SU-DHL-6 (cell line): Measurements from ENCODE around the gene RIN3.

Experiments used
- H2AFZ ChIP-seq: fragments of 200-600 bp; sonication (generic); 2 replicates; pipeline ENCODE4 v1.6.1; 2014; ENCODE audit warnings: low read depth, mild to moderate bottlenecking, moderate library complexity, mixed read lengths, antibody characterized with exemption, low read length; ENCODE audit not compliant: severe bottlenecking
- H3F3A ChIP-seq: fragments of 200-600 bp; shearing (Covaris generic); 2 replicates; pipeline ENCODE4 v1.6.0; 2016; ENCODE audit warnings: antibody characterized with exemption, mild to moderate bottlenecking; ENCODE audit not compliant: insufficient read depth
- H3K27ac ChIP-seq: fragments of 200-600 bp; sonication (generic); 2 replicates; pipeline ENCODE4 v1.5.1; 2016; ENCODE audit warnings: low read depth, mild to moderate bottlenecking, low read length, moderate library complexity, mixed read lengths
- H3K27me3 ChIP-seq: fragments of 200-600 bp; sonication (generic), shearing (Covaris generic); 2 replicates; pipeline ENCODE4 v1.6.0; 2014; ENCODE audit warnings: mild to moderate bottlenecking, low read length
- H3K36me3 ChIP-seq: fragments of 200-600 bp; sonication (generic); 2 replicates; pipeline ENCODE4 v1.6.1; 2014; ENCODE audit warnings: mild to moderate bottlenecking, low read length, mixed read lengths
- H3K4me2 ChIP-seq: fragments of 300-600, 200-600 bp; shearing (Covaris generic), sonication (generic); 2 replicates; pipeline ENCODE4 v1.6.0; 2014; ENCODE audit warnings: low read length, low read depth, mild to moderate bottlenecking; ENCODE audit not compliant: poor library complexity, severe bottlenecking
- H3K4me3 ChIP-seq: fragments of 200-600 bp; sonication (generic); 2 replicates; pipeline ENCODE4 v1.5.1; 2014; ENCODE audit warnings: antibody characterized with exemption, low read length, mild to moderate bottlenecking, mixed read lengths; ENCODE audit not compliant: insufficient read depth, poor library complexity, severe bottlenecking
- H3K79me2 ChIP-seq: fragments of 200-600 bp; sonication (generic); 2 replicates; pipeline ENCODE4 v1.6.1; 2014; ENCODE audit warnings: mild to moderate bottlenecking, low read length, moderate library complexity; ENCODE audit not compliant: insufficient read depth
- H3K9ac ChIP-seq: fragments of 200-600 bp; sonication (generic); 2 replicates; pipeline ENCODE4 v1.7.0; 2014; ENCODE audit warnings: mild to moderate bottlenecking, low read length
- H3K9me2 ChIP-seq: fragments of 200-600 bp; sonication (generic); replicated peaks from 2 replicates; pipeline ENCODE4 v1.6.1; 2014; ENCODE audit warnings: low read length; ENCODE audit not compliant: insufficient read depth
- H3K9me3 ChIP-seq: fragments of 200-600 bp; sonication (generic); 2 replicates; pipeline ENCODE4 v1.6.1; 2014; ENCODE audit warnings: low read length, mixed read lengths; ENCODE audit not compliant: insufficient read depth
- H4K20me1 ChIP-seq: fragments of 200-600 bp; sonication (generic); 2 replicates; pipeline ENCODE4 v1.6.1; 2014; ENCODE audit warnings: low read depth, mild to moderate bottlenecking, antibody characterized with exemption, low read length, moderate library complexity, mixed read lengths
- CTCF ChIP-seq: fragments of 200-600 bp; sonication (generic); IDR thresholded peaks from one replicate; pipeline ENCODE4 v1.5.1; 2017; ENCODE audit warnings: antibody characterized with exemption, mild to moderate bottlenecking, low read length, moderate library complexity; ENCODE audit not compliant: insufficient read depth, poor library complexity, severe bottlenecking
- EZH2phosphoT487 ChIP-seq: fragments of 200-600 bp; sonication (generic), shearing (Covaris generic); conservative IDR thresholded peaks from 2 replicates; pipeline ENCODE4 v1.6.1; 2018; ENCODE audit warnings: mild to moderate bottlenecking, antibody characterized with exemption, low read length, moderate library complexity, mixed read lengths

RIN3 gene

GRCh38 chr14:92641306-92641705, 127.7 kb downstream of the RIN3 start:
- Histone ChIP-seq H3K27ac (no peak overlapping the region), H3K36me3 (no peaks in the 10 kb centered on the region), H2AFZ (no peak overlapping the region), H3K4me2 (no peak overlapping the region), H4K20me1 (no peaks in the 10 kb centered on the region), H3K4me3 (no peak overlapping the region), H3K27me3 (no peaks in the 10 kb centered on the region), H3F3A (no peaks in the 10 kb centered on the region), H3K9me2 (no peaks in the 10 kb centered on the region), H3K9me3 (no peaks in the 10 kb centered on the region), H3K9ac (no peak overlapping the region), H3K79me2 (no peaks in the 10 kb centered on the region)
- TF ChIP-seq CTCF (no peak), EZH2phosphoT487 (no peak)

- TF ChIP-seq EZH2phosphoT487 (no peak), CTCF (no peak)
Measured at GRCh38 chr14:92644171-92644969, 130.8 kb downstream of the RIN3 start.

GRCh38 chr14:92644970-92645515, 131.5 kb downstream of the RIN3 start:
- Histone ChIP-seq H3K9ac (no peak overlapping the region), H3K4me3 (no peak overlapping the region), H3K27ac (no peak overlapping the region)

More at GRCh38 chr14:92644171-92644969, 130.8 kb downstream of the RIN3 start:
- Histone ChIP-seq H3K9ac (no peak overlapping the region), H3F3A (no peaks in the 10 kb centered on the region), H3K4me2 (no peak overlapping the region), H2AFZ (no peak overlapping the region), H3K9me3 (no peaks in the 10 kb centered on the region), H3K27me3 (no peaks in the 10 kb centered on the region), H3K27ac (no peak overlapping the region), H4K20me1 (no peaks in the 10 kb centered on the region), H3K36me3 (no peaks in the 10 kb centered on the region), H3K9me2 (no peaks in the 10 kb centered on the region), H3K79me2 (no peaks in the 10 kb centered on the region), H3K4me3 (no peak overlapping the region)

More at GRCh38 chr14:92644970-92645515, 131.5 kb downstream of the RIN3 start:
- TF ChIP-seq CTCF (no peak), EZH2phosphoT487 (no peak)
- Histone ChIP-seq H3K79me2 (no peaks in the 10 kb centered on the region), H3K4me2 (no peak overlapping the region), H2AFZ (no peak overlapping the region), H3K9me2 (no peaks in the 10 kb centered on the region), H3F3A (no peaks in the 10 kb centered on the region), H3K9me3 (no peaks in the 10 kb centered on the region), H3K27me3 (no peaks in the 10 kb centered on the region), H3K36me3 (no peaks in the 10 kb centered on the region), H4K20me1 (no peaks in the 10 kb centered on the region)
